ENCODE measurements around the gene FLT3LG.
A peak's percentile ranks its signal among the peaks of the same experiment; 100 is the strongest.

FLT3LG gene, protein sequence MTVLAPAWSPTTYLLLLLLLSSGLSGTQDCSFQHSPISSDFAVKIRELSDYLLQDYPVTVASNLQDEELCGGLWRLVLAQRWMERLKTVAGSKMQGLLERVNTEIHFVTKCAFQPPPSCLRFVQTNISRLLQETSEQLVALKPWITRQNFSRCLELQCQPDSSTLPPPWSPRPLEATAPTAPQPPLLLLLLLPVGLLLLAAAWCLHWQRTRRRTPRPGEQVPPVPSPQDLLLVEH

DNA sequence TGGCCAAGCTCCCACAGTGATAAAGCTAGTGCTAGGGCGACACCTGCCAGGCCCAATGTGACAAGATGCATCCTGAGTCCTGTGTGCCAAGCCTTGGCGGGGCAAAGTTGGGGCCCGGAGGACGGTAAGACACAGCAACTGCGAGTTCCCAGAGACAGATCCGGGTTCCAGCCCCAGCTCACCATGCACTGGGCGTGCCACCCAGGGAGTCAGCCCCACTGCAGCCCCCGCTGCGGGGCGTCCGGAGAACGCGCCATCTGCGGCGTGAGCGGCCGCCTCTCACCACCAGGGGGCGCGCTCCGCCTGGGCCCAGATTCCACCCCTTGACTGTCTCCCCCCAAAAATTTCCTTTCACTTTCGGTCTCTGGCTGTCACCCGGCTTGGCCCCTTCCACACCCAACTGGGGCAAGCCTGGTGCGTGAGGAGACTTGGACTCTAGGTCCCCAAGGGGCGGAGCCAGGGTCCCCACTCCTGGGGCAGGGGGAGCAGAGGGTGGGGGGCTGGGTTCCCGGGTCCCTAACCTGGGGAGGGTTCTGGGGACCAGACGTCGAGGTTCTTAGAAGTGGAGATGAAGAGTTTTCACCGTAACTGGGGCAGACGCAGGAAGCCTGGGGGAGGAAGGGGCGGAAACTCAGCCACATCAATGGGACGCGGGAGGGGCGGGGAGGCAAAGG is at the start of gene FLT3LG:
FLT3LG (plus strand) TSS at position 348 of the 674 bp plus-strand sequence. CDS start 425 bp downstream, outside the sequence.
- DNase-seq, result peak; percentile 56

DNA sequence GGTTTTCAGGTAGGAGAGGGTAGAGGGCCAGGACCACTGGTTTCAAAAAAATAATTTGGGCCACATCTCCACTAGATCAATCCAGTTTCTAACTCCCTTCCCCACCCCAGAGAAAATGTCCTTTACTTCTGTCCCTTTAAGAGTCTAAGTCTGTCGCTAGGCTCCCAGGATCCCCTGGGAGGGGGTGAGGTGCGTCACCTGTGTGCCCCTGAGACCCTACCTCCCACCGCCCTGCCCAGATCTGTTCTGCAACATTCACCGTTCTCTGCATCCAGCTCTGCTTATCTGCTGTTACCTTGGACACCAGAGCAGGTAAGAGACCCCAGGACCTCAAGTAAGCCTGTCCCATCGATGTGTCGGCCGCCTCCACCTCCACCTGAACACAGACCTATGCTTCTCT is 48.8 kb upstream of the FLT3LG start, which contains the start of gene GFY:
GFY (plus strand) TSS at position 211 of the 400 bp plus-strand sequence. CDS start 1,043 bp downstream, outside the sequence.
- DNase-seq, result no peak

DNA sequence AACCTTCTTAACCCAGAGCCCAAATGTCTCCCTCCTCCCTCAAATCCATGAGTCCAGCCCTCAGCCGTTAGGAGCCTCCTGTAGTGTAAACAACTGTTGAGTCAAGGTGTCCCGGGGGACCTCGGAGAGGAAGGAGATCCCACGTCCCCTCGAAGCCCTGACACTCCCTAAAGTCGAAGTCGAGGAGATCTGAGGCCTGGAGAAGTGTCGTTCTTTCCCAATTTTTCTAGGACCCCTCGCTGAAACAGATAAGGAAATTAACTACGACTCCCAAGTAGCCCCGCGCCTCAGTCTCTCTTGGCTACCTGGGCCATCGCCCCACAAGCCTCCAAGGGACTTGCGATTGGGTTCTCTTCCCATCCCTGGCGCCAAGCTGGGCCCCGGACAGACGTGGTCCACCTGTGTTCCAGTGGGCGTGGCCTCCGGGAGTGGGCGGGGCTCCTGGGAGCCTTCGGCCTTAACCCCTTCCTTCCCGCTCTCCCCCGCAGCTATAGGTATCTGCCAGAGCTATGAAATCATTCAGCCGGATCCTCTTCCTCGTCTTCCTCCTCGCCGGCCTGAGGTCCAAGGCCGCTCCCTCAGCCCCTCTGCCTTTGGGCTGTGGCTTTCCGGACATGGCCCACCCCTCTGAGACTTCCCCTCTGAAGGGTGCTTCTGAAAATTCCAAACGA is 48.0 kb upstream of the FLT3LG start:
- DNase-seq, result no peak

DNA sequence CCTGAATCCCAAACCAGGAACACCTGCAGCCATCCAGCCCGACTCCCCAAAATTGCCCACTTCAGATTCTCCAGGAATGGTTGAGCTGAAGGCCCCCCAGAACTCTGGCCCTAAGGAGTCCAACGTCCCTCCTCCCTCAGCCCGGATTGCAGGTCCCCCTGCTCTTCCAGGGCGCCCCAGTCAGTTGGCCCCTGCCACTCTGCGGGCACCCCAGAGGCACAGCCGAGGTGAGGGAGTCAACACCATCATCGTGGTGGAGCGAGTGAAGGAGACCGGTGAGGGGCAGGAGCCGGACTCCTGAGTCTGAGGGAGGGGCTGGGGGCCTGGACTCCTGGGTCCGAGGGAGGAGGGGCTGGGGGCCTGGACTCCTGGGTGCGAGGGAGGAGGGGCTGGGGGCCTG is 46.7 kb upstream of the FLT3LG start:
- DNase-seq, result no peak

DNA sequence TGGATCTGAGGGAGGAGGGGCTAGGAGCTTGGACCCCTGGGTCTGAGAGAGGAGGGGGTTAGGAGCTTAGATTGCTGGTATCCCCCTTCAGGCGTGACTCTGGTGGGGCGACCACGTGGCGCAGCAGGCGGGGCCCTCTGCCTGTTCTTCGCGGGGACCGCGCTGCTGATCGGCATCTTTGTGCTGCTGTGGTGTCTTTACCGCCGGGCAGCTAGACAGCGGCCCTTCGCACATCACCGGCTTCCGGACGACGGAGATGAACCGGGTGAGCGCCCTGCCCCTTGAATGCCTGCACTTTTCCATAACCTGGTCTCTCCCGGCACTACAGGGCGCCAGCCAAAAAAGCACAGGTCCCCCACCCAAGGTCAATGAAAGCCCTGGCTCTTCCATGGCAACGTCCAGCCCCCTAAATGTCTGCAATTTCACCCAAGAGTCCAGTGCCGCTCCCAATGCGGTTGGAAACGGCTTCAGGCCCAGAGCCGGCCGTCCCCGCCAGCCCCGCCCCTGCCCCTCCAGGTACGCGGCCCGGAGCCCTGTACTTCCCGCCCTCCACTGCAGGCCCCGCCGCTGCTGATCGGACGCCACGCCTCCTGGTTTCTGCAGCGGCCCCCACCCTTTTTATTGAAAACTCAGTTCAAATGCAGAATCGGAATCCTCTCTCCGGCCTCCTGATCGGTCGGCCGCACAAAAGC is 46.0 kb upstream of the FLT3LG start:
- no peak for DNase-seq

DNA sequence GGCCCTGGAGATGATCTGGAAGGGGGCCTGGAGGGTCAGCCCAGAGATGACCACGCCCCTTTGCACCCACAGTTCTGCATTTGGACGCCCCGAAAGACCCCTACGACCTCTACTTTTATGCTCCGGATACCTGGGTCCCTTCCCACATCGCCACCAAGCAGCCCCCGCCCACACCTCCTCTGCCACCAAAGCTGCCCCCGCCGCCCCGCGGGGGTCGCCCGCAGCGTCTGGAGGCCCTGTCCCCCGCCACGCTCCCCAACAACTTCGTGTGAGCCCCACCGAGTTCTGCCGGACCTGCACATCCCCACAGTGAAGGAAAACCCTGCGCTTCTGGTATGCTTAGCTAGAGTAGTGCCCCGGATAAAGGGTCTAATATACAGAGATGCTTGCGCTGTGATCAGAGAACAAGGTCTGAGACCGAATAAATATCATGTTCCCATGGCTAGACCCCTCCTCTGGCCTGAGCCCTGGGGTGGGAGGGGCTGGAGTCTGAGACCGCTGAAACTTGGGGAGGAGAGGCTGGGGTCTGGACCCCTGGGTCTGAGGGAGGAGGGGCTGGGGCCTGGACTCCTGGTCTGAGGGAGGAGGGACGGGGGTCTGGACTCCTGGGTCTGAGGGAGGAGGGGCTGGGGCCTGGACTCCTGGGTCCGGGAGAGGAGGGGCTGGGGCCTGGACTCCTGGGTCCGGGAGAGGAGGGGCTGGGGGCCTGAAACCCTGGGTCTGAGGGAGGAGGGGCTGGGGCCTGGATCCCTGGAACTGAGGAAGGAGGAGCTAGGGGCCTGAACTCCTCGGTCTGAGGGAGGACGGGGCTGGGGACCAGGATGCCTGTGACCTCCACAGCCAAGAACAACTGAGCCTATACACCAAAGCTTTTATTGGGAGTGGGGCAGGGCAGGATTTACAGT is 45.2 kb upstream of the FLT3LG start:
- DNase-seq, result no peak

DNA sequence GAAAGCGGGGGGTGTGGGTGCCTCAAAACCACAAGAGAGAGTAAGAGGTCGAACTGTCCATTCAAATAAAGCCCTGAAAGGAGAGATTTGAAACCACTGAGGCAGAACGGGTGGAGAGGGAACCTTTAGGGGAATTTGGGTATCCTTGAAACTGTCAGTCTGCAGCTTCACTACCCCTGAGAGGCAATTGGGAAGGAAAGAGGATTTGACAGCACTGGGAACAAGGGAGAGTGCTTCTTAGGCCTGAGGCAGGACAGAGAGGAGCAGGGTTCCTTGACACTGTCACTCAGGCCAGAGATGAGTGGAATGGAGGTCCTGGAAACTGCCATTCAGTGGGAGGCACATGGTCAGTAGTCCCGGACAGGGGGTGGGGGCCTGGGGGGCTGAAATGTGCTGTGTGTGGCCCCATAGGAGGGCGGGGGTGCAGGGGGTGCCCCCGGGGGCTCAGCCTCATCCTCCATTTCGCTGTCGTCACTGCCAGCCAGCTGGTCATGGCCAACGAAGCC is 43.8 kb upstream of the FLT3LG start:
- DNase-seq, result no peak

DNA sequence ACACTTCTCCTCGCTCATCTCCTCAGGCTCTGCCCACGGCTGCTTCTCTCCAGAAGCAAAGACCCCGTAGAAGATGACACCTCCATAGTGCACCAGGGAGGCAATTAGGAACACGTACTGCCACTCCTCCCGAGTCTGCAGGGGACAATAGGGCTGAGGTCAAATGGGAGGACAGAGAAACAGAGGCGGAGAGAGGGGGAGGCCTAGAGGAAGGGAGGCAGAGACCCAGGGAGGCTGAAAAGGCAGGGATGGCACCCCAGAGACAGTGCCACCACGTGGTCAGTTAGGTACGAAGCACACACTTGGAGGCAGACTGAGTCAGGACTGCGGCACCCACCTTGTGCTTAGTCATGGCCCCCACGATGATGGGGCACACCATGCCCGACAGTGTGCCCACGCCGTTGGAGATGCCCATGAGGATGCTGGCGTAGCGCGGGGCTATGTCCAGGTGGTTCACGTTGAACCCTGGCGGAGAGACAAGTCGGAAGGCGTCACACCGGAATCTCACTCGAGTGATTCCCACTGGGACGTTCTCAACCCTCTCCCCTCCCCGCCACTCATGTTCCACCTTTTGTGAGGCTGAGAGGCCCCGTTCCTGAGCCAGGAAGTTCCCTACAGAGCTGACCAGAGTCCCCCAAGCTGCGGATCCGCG is 43.2 kb upstream of the FLT3LG start:
- no peak for DNase-seq

DNA sequence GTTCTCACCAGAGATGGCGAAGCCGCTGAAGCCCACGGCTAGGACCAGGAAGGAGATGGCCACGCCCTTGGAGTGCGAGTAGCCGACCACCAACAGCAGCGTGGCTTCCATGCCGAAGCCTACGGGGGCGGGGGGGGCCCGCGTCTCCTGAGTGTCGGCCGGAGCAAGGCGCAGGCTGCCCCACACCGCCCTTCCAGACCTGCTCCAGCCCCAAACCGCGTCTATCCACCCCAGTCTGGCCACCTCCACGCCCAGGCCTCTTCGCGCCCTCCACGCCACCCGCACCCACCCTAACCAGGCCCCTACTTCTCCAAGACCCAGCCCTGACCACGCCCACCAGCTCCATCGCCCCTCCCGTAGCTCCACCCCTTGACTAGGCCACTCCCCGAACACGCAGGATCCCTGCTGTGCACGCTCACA is 42.7 kb upstream of the FLT3LG start:
- no peak for DNase-seq

DNA sequence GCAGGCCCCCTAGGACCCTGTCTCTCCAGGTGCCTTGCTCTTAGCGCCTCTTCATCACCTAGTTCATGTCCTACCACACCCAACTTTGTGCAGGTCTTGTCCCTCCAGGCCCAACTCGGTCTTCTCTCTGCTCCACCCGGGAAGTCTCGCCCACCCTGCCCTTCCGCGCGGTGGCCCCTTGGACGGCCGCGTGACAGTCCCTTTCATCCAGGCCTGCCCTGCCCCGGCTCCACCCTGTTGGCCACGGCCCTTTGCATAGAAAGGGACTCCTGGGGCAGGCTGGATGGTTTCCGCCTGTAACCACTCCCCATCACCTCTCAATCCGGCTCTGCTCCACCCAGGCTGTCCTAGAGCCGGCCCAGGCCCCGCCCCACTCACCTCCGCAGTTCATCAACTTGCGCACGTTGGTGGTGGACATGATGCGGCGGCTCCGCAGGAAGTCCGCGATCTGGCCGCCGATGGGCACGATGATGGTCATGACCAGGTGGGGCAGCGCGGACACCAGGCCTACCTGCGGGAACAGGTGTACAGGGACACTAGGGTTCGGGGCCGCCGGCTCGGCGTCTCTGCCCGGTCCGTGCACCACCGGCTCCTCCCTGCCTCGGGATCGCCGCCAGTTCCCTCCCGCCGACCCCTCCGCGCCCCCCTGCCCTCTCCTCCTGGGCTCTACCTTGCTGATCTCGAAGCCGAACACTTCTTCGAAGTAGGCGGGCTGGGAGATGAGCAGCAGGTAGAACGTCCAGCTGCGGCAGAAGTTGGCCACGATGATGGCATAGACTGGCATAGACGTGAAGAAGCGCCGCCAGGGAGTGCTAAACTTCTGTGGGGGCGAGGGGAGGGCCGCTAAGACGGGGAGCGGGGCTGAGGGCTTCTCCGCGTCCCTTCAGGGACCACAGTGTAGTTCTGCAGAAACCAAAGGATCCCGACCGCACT is 41.6 kb upstream of the FLT3LG start:
- no peak for DNase-seq

DNA sequence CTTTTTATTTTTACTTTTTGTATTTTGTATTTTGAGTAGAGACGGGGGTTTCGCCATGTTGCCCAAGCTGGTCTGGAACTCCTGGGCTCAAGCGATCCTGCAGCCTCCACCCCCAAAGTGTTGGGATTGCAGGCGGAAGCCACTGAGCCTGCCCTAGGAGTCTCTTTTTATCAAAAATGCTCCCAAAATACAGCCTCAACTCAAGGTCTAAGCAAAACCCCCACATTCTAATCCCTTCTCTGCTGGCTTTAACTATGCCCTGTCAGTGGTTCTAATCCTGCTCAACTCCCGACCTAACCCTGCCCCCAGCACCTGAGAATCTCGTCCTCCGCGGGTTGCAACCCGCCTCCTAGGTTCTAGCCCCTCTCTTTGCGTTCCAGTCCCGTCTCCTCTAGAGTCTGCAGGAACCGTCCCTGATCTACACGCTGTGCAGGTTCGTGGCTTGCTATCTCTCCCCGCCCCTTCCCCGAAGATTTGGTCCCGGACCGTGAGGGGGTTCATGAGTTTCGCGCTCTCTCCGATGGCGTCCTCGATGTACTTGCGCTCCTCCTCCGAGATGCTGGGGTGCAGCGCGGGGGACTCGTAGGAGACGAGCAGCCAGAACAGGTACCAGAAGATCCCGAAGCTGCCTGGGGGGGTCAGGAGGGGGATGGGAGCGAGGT is 40.6 kb upstream of the FLT3LG start:
- no peak for DNase-seq

DNA sequence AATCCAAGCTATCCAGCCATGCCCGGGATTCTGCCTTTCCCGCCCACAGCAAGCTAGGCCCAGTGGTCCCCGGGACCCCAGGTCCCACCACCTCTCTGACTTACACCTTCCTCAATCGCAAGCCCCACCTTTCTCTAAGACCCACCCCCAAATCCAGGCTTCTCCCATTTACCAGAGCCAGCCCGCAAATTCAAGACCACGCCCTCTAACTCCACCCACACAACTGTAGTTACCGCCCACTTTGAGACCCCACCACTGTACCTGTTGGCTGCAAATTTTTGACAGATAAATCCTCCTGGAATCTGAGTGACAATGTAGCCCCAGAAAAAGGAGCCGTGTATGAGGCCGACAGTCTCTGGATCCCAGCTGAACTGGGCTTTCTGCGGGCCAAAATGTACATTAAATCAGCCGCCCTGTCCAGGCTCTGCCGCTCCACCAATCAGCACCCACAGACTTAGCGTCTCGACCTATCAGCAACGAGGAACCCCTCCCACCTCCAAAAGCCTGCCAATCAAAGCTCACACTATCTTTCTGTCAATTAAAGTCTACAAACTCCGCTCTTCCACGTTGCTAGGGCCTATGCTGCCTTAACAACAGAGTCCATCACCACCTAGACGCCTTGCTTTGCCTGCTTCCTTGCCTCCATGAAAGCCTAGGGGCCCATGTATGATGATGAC is 39.0 kb upstream of the FLT3LG start:
- DNase-seq, result peak; percentile 41

DNA sequence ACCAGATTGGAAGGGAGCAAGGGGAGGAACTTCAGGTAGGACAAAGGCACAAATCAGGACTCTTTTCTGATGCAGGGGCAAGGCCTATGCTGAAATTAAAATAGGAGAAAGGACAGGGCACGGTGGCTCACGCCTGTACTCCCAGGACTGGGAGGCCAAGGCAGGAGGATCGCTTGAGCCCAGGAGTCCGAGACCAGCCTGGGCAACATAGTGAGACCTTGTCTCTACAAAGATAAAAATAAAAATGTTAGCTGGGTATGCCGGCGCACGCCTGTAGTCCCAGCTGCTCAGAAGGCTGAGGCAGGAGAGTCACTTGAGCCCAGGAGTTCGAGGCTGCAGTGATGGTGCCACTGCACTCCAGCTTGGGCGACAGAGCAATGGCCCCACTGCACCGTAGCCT is 38.3 kb upstream of the FLT3LG start:
- no peak for DNase-seq

DNA sequence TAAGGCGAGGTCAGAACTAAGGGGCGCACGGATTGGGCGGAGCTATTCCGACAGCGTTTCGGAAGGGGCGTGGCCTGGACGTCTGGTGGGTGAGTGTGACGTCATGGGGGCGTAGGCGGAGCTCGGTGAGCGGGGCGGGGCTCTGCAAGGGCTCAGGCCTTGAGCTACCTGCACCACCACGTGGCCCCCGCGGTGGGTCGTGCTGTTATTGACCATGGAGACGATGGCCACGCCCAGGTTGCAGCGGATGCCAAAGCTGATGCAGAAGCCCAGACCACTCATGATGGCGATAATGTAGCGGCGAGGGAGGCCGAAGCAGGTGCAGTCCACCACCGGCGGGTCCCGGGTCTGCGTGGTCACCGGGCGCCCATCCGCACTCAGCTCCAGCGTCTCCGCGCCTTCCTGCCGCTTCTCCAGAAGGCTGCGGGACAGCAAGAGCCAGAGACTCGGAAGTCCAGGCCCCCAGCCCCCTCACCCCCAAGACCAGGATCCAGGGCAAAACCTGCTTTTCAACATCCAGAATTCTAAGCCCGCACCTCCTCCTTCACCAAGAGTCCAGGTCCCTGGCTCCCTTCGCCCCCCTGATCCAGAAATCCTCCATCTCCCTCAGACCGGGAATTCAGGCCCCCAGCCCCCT is 37.5 kb upstream of the FLT3LG start:
- DNase-seq, result no peak

DNA sequence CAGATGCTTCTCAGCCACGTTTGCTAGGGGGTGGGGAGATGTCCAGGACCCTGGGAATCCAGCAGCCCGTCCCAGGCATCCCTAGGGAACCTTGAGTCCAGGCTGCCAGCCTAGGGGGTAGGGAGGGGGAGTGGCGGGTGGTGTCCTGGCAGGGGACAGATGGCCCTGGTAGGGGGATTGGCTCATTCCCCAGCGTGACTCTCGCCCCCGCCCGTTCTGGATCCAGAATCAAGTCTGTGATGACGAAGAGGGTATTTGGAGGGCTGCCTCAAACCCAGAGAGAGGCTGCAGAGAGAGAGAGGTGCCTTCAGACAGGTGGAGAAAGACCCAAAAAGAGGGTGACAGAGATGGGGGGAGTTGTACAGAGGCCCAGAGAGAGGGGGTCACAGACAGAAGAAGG is 36.8 kb upstream of the FLT3LG start:
- no peak for DNase-seq

DNA sequence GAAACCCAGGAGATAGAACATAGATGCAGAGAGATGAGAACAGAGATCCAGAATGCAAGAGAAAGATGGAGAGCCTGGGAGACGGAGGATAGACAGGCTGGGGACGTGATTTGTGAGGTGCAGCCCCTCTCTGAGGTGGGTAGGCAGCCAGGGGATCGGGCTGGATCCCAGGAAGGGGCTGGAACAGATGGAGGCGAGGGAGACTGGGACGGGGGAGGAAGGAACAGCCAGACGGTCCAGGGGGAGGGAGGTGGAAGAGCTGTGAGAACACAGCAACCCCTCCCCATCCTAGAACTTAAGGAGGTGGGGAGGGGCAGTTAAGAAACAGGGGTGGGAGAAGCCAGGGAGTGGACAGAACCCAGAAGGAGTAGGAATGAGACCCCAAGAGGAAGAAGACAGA is 35.8 kb upstream of the FLT3LG start:
- no peak for DNase-seq

DNA sequence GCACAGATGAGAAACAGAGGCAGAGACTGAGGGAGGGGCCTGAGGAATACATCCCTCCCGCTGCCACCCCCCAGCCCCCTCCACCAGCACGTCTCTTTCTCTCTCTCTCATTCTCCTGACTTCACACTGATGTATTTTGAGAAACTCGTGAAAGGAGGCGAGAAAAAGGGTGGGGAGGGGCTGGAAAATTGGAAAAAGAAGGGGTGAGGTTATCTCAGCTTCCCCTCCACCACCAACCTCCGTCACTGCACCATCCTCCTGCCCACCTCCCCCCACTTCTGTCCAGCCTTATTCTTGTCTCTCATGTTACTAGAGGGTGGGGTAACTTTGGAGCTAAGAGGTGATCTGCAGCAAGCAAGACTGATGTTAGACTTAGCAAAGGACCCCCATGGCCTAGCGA is 34.2 kb upstream of the FLT3LG start:
- no peak for DNase-seq

DNA sequence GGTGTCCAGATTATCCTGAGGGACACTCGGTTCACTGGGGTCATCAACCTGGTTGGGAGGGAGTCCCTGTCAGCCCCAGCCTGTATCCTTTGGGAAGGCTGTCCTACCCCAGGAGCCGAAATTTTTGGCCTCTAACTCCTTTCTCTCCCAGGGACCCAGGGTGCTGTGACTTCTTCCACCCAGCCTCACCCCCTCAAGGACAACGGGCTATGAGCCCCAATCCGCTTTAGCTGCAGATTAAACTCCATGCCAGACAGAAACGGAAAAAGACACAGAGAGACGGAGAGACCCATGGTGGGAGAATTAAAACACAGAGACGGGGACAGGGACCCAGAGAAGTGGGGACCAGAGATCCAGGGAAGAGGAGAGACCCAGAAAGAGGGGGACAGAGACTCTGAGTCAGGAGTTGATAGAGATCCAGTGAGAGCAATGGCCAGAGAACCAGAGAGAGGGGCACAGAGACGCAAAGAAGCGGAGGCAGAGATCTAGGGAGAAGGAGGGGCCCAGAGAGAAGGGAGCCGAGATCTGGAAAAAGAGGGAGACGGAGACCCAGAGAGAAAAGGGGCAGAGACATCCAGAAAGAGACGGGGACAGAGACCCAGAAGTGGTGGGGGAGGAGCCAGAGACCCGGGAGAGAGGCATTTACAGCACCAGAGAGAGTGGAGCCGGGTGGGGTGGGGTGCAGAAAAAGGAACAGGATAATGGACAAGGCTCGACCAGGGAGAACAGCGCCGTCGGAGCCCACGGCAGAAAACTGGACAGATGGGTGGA is 33.4 kb upstream of the FLT3LG start:
- DNase-seq, result no peak

All from NCI-H1048 (cell line).